Activated naive CD4-positive, alpha-beta T cell treated with anti-CD3 and anti-CD28 coated beads, Interleukin-2, amount 50 U/mL, for 72 hours (primary cell): Measurements from ENCODE around the gene PAK6. TPM values are rescaled to one million over a fixed set of nuclear protein-coding genes. Genes with fewer than 3 reads are reported as not detected.
A peak's percentile ranks its signal among the peaks of the same experiment; 100 is the strongest.

ENCODE experiments used
- ATAC-seq, 2 donors: fragments of 150-1000 bp; cut with Tn5 transposase; 2 replicates each; pipeline ENCODE4 v1.10.0; 2021; ENCODE audit warnings: mild to moderate bottlenecking in 2 of 2, moderate library complexity in 2 of 2
- DNase-seq, 2 donors: peaks; one replicate each; pipeline ENCODE4 v3.0.0; 2021 to 2022; ENCODE audit warnings: low spot score in 2 of 2
- H3K27ac Mint-ChIP-seq, 2 donors: one replicate each; pipeline ENCODE4 v1.8.0; 2022; ENCODE audit warnings: mild to moderate bottlenecking in 2 of 2, mixed read lengths in 2 of 2
- H3K36me3 Mint-ChIP-seq, 2 donors: one replicate each; pipeline ENCODE4 v1.8.0; 2022; ENCODE audit warnings: mixed read lengths in 2 of 2
- H3K9me3 Mint-ChIP-seq, 2 donors: one replicate each; pipeline ENCODE4 v1.8.0; 2022; ENCODE audit warnings: mixed read lengths in 2 of 2
- total RNA-seq, 2 donors: library from RNA; stranded (reverse); gene quantifications; one replicate each; pipeline ENCODE4 v1.2.3, GENCODE V29; 2022

PAK6 gene
- total RNA-seq, 2 donors from 2014 or later = 0.29 to 0.30 TPM

- Mint-ChIP-seq H3K9me3 (no peaks in the 10 kb centered on the region), H3K27ac (no peak overlapping the region), H3K36me3 (peaks cover 0 to 5% of the 10 kb centered on the region in 2 donors)
- DNase-seq = no peak
- ATAC-seq = no peak
Observed at GRCh38 chr15:40235201-40235885, 3.5 kb upstream of the PAK6 start.

DNA sequence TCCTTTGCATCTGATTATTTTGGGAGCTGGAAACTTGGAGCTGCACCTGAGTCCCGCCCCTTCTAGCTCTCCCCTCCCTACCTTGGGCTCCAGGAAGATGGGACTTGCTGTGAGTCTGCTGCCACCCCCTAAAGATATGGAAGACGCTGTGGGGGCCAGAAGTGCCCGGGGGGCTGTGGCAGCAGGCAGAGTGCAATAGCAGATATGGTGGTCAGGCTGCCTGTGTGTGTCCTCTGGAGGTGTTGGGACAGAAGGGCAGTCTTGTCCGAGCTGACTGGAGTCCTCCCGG, 485 bp downstream of the PAK6 start:
- H3K9me3 Mint-ChIP-seq = no peaks in the 10 kb centered on the region
- peaks cover 0 to 5% of the 10 kb centered on the region in 2 donors for H3K36me3 Mint-ChIP-seq
- ATAC-seq (no peak), DNase-seq (no peak)
- no peak overlapping the region for H3K27ac Mint-ChIP-seq

- H3K9me3 Mint-ChIP-seq = no peaks in the 10 kb centered on the region
Observed at GRCh38 chr15:40239693-40240618, 1.1 kb downstream of the PAK6 start.

DNA sequence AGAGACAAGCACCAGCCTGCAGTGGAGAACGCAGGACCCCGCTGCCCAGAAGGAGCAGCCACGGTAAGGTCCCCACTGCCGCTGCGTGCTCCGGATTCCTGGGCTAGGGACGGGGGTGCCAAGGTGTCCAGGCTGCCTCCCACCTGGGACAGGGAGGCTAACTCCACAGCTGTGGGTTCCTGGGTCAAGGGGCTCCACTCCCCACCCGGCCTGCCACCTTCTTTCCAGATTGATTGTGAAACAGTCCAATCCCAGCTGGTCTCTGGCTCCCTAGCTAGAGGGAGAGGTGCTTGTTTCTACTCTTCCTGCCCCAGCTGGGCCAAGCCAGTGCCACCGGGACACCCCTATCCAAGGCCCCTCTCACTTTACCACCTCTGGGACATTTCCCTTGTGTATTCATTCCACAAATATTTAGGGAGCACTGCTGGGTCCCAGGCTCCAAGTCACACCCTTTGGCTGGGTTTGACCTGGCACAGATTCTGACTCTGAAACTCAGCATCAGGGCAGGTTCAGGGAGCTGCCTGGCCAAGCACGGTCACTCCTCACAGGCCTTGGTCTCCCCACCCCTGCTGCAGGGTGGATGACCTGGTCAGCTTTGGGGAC, 1.9 kb downstream of the PAK6 start:
- no peaks in the 10 kb centered on the region for H3K9me3 Mint-ChIP-seq
- ATAC-seq (no peak), DNase-seq (no peak)
- H3K36me3 Mint-ChIP-seq = peaks cover 0 to 5% of the 10 kb centered on the region in 2 donors
- no peak overlapping the region for H3K27ac Mint-ChIP-seq

More at GRCh38 chr15:40239693-40240618, 1.1 kb downstream of the PAK6 start:
- DNase-seq (no peak), ATAC-seq (no peak)
- peaks cover 0 to 5% of the 10 kb centered on the region in 2 donors for H3K36me3 Mint-ChIP-seq
- no peak overlapping the region for H3K27ac Mint-ChIP-seq

DNA sequence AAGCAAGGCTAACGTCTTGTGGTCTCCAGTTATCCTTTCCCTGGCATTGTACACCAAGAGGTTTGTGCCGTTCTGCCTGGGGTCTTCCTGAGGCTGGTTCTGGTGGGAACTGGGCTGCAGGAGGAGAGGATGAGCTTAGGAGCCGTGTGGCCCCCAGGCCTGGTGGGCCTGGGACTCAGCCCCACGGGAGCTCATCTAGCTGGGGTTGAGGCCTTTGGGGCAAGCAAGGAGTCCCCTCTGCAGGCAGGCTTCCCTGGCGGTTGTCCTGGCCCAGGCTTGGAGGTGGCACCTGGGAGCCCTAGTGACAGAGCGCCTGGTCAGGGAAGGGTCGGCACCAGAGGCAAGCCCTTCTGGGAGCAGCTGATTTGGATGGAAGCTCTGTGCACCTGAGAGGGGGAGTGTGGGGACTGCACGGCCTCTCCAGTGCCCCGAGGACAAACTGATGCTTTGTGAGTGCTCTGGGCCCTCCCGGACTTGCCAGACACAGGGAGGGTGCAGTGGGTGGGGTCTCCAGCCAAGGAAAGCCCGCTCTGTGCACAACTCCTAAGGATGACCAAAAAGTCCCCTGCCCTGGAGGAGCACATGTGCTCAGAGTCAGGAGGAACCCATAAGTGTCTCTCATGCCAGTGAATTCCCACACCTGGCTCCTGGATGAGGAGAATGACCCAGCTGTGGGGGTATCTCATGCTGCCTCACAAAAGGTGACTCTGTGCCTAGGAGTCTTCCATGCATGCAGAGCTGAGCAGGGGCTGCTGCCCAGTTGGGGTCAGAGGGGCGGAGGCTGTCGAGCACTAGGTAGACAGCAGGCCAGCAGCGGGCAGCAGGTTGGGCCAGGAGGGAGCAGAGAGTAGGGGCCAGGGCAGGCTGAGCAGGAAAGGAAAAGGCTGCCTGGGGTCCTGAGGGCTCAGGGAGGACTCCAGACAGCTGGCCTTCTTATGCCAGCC, 2.7 kb downstream of the PAK6 start:
- no peak for DNase-seq
- Mint-ChIP-seq H3K9me3 (no peaks in the 10 kb centered on the region), H3K36me3 (peaks cover 0 to 5% of the 10 kb centered on the region in 2 donors), H3K27ac (no peak overlapping the region)
- no peak for ATAC-seq

GRCh38 chr15:40242213-40242599, 3.3 kb downstream of the PAK6 start:
- Mint-ChIP-seq H3K36me3 (peaks cover 0 to 5% of the 10 kb centered on the region in 2 donors), H3K9me3 (no peaks in the 10 kb centered on the region), H3K27ac (no peak overlapping the region)
- ATAC-seq (no peak), DNase-seq (no peak)

GRCh38 chr15:40242601-40243000, 3.7 kb downstream of the PAK6 start:
- Mint-ChIP-seq H3K9me3 (no peaks in the 10 kb centered on the region), H3K36me3 (peaks cover 0 to 5% of the 10 kb centered on the region in 2 donors), H3K27ac (peak overlapping the region in 1 of 2 donors; percentile 29)
- ATAC-seq (no peak), DNase-seq (no peak)

DNA sequence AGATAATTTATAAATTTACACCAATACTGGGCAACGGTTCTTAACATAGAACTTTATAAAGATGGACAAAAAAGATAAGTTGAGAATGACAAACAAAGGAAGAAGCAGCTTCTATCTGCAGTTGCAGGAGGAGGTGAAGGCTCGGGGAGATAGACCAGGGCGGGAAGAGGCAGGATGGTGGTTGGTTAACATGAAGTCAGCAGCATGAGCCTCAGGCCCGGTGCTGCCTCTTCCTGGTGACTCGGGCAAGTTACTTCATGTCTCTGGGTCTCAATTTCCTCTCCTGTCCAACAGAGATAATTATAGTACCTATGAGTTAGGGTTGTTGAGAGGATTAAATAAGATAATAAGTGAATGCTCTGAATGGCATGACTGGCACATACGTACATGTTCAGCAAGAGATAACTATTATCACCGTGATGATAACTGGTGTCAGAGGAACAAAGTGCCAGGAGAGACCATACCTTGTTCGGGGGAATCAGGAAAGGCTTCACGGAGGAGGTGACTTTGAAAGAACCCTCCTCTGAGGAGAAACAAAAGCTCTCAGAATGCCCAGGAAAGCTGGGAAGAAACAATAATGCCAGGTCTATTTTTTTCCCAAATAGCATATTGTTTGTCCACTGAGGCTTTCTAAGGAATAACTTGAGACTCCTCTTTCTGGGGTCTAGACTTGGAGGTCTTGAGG, 4.4 kb downstream of the PAK6 start:
- H3K27ac Mint-ChIP-seq = peak overlapping the region in 1 of 2 donors; percentile 29
- DNase-seq (no peak), ATAC-seq (no peak)
- no peaks in the 10 kb centered on the region for H3K9me3 Mint-ChIP-seq
- H3K36me3 Mint-ChIP-seq = peaks cover 0 to under 1% of the 10 kb centered on the region in 2 donors

DNA sequence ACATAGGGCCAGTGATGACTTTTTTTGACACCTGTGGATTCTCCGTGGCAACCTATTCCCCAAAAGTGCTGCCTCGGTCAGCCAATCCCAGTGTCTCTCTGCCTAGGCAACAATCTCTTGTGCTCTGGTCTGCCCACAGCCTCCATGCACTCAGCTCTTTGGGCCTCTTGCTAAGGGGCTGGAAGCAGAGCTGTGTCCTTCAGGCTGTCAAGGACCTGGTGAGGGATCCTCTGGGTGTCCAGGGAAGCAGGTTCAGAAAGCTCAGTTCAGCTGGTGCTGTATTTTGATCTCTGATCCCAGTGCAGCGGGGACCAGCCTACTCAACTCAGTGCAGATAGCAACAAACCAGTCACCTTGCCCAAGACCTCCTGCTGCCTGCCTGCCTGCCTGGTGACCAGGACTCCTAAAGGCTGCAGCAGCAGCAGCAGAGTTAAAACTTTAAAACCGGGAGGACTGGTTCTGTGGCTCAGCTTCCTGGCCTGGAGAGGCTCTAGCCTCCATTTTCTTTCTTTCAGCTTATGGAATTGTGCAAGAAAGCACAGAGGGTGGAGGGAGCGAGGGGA, 6.2 kb downstream of the PAK6 start:
- H3K9me3 Mint-ChIP-seq = no peaks in the 10 kb centered on the region
- no peaks in the 10 kb centered on the region for H3K36me3 Mint-ChIP-seq
- DNase-seq (no peak), ATAC-seq (no peak)
- H3K27ac Mint-ChIP-seq = no peak overlapping the region

DNA sequence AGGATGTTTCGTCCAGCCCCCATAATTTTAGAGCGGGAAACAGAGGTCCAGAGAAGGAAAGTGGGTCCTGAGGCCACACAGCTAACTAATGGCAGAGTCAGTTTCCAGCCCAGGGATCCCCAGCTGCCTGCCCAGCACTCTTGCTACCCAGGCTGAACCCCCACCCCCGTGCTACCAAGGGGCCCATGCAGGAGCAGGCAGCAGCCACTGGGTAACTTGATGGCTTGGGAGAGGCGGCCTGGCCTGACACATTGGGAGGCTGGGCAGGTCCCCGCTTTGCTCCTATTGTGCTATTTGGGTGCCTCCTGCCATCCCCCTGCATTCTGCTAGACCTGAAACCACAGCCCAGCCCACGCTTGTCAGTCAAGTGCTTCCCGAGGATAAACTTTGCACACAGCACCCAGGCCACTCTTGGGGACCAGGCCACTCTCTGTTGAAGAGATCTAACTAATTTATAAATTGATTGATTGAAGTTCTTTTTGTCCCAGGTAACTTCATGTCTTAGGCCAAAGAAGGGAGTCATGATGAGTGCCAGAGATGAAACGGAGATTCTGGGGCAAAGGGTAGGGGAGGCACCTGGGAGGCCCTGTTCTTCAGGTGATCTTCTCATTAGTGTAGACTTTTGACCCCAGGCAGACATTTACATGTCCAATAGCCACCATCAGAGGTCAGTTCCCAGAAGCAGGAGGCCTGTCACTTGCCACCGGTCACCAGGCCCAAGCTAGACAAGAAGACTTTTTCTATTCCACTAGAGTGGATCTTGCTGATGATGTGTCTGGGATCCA, 7.0 kb downstream of the PAK6 start:
- ATAC-seq (no peak), DNase-seq (peak in 1 of 2 donors; percentile 13)
- Mint-ChIP-seq H3K27ac (peak overlapping the region; percentile 24 to 30), H3K36me3 (no peaks in the 10 kb centered on the region), H3K9me3 (no peaks in the 10 kb centered on the region)

GRCh38 chr15:40246496-40247280, 7.8 kb downstream of the PAK6 start:
- H3K36me3 Mint-ChIP-seq = no peaks in the 10 kb centered on the region
- DNase-seq = peak in 1 of 2 donors; percentile 13
- H3K9me3 Mint-ChIP-seq = no peaks in the 10 kb centered on the region
- peak overlapping the region in 1 of 2 donors; percentile 30 for H3K27ac Mint-ChIP-seq
- ATAC-seq = no peak

GRCh38 chr15:40247406-40247971, 8.6 kb downstream of the PAK6 start:
- DNase-seq (no peak), ATAC-seq (no peak)
- H3K27ac Mint-ChIP-seq = peak overlapping the region in 1 of 2 donors; percentile 57
- H3K9me3 Mint-ChIP-seq = no peaks in the 10 kb centered on the region
- H3K36me3 Mint-ChIP-seq = no peaks in the 10 kb centered on the region

DNA sequence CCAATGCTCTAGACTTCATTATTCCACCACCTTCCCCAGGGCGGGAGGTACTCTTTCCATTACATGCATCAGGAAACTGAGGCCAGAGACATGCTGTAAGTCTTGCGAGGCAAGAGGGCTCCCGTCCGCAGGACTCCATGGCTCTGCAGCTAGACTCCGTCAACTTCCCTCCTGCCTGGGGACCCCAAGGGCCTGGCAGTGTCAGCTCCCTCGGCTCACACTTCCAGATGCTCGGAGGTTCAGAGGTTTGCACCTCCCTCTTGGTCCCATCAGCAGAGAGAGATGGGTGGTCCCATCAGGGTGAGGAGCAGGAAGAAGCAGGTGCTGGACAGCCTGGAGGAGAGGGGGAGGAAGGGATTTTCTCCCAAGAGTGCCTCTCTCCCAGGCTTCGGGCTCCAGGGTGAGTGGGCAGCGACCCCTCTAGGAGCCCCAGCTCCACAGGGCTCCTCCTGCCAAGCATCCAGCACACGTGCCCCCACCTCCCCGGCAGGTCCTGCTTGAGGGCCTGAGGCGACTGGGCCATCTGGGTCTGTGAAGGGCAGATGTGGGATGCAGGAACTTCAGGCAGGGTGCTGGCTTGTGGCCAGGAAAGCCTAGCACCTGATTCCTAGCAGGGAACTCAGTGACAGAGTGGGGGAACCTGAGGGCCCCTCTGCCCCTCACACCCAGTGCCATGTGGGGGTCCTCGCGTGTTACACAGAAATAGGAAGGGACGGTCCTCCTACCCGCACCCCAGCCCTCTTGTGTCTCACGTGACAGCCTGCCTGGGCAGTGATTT, 9.3 kb downstream of the PAK6 start:
- ATAC-seq (no peak), DNase-seq (no peak)
- no peak overlapping the region for H3K27ac Mint-ChIP-seq
- no peaks in the 10 kb centered on the region for H3K36me3 Mint-ChIP-seq
- H3K9me3 Mint-ChIP-seq = no peaks in the 10 kb centered on the region
